NB4 (cell line): ENCODE measurements around the gene KLHDC3.
A peak's percentile ranks its signal among the peaks of the same experiment; 100 is the strongest.

Experiments
- DNase-seq: peaks from one replicate; pipeline ENCODE4 v3.0.0; 2010; ENCODE audit warnings: low read depth
- H3K4me3 ChIP-seq: one replicate; pipeline ENCODE4 v1.5.1; 2011; ENCODE audit warnings: mild to moderate bottlenecking, low read depth, low read length, moderate library complexity
- MYC ChIP-seq: IDR thresholded peaks from 2 replicates; pipeline ENCODE4 v1.6.1; 2011; ENCODE audit warnings: low read depth, low read length
- POLR2A ChIP-seq: IDR thresholded peaks from 2 replicates; pipeline ENCODE4 v1.6.1; 2011; ENCODE audit warnings: mild to moderate bottlenecking; ENCODE audit not compliant: insufficient read length; ENCODE audit errors: extremely low read depth
- TF ChIP-seq, protein P1 (sequence below): IDR thresholded peaks from 2 replicates; pipeline ENCODE4 v1.6.1; 2011; ENCODE audit warnings: low read depth, low read length
- TF ChIP-seq, protein P2 (sequence below): IDR thresholded peaks from one replicate; pipeline ENCODE4 v1.5.1; 2012; ENCODE audit warnings: low read depth, low read length

The KLHDC3 gene

DNA sequence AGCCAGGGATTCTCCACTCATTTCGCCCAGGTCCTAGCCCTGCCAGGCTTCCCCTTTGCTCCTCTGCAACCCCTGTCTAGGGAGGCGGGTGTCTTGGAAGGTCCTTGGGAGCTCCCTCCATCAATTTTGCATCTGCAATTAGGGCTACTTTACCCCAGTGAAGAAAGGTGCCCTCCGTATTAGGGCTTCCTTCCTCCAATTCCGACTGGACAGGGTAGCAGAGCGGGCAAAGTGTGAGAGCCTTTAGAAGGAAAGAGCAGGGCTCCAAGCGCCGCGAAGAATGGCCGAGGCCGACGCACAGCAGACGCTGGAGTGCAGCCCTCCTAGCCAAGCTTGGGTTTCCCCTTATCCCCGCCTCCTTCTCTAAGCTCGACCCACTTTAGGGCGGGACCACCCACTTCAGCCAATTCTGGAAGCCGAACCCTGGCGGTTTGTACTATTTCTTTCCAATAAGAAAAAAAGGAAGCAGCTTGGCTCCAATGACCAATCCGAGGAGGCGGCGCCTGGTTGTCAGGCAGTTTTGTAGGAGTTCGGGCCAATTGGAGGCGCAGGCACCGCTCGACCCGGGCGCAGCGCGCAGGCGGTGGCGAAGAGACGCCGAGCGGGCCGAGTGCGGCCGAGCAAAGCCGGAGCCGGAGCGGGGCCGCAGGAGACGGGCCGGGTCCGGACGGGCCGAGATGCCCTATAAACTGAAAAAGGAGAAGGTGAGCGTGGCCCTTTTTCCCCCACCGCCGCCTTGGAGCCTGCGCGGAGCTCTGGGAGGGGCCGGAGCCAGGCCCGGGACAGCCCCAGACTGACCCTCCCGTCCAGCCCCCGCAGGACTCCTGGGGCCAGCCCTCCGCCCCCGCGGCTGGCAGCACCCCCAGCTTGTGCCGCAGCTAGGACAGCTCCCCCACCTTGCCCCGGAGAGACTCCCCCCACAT lies 29.8 kb upstream of the KLHDC3 start, which contains the start of gene PPP2R5D:
Gene PPP2R5D (plus strand): TSS at position 570 of the 923 bp plus-strand sequence. CDS start 108 bp downstream, at position 678.
- H3K4me3 ChIP-seq: peak within 1 kb of the TSS; percentile 72
- TF ChIP-seq POLR2A (peak; percentile 93), MYC (peak; percentile 20; the same call in 1 of the 2 replicates)
- TF ChIP-seq, protein P1, sequence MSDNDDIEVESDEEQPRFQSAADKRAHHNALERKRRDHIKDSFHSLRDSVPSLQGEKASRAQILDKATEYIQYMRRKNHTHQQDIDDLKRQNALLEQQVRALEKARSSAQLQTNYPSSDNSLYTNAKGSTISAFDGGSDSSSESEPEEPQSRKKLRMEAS: no peak
- TF ChIP-seq, protein P2, sequence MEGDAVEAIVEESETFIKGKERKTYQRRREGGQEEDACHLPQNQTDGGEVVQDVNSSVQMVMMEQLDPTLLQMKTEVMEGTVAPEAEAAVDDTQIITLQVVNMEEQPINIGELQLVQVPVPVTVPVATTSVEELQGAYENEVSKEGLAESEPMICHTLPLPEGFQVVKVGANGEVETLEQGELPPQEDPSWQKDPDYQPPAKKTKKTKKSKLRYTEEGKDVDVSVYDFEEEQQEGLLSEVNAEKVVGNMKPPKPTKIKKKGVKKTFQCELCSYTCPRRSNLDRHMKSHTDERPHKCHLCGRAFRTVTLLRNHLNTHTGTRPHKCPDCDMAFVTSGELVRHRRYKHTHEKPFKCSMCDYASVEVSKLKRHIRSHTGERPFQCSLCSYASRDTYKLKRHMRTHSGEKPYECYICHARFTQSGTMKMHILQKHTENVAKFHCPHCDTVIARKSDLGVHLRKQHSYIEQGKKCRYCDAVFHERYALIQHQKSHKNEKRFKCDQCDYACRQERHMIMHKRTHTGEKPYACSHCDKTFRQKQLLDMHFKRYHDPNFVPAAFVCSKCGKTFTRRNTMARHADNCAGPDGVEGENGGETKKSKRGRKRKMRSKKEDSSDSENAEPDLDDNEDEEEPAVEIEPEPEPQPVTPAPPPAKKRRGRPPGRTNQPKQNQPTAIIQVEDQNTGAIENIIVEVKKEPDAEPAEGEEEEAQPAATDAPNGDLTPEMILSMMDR: no peak
- DNase-seq: peak; percentile 99

DNA sequence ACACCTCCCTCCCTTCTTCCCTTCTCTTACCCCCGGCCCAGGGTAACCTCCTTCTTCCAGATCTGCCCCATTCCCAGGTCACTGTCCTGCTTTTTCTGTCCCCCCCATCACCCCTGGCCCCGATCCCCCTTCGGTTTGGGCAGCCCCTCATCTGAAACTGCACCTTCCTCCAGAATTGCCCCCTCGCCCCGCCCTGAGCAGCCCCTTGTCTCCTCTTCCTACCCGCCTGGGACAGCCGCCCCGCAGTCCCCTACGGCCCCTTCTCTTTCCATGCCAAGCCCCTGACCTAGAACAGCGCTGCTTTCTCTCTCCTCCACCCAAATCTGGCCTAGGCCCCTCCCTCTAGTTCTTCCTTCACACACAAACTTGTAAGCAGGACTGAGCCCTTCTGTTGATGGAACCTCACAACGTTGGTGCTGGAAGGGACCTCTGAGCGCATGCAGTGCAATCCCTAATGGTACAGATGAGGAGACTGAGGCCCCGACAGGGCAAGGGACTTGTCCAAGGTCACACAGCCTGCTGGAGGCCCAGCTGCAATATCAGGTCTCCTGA lies 29.0 kb upstream of the KLHDC3 start:
- peak overlapping the region; percentile 61 for H3K4me3 ChIP-seq
- TF ChIP-seq POLR2A: no peak
- TF ChIP-seq MYC: no peak
- TF ChIP-seq, protein P1: no peak
- TF ChIP-seq, protein P2: no peak
- DNase-seq: peak; percentile 52

DNA sequence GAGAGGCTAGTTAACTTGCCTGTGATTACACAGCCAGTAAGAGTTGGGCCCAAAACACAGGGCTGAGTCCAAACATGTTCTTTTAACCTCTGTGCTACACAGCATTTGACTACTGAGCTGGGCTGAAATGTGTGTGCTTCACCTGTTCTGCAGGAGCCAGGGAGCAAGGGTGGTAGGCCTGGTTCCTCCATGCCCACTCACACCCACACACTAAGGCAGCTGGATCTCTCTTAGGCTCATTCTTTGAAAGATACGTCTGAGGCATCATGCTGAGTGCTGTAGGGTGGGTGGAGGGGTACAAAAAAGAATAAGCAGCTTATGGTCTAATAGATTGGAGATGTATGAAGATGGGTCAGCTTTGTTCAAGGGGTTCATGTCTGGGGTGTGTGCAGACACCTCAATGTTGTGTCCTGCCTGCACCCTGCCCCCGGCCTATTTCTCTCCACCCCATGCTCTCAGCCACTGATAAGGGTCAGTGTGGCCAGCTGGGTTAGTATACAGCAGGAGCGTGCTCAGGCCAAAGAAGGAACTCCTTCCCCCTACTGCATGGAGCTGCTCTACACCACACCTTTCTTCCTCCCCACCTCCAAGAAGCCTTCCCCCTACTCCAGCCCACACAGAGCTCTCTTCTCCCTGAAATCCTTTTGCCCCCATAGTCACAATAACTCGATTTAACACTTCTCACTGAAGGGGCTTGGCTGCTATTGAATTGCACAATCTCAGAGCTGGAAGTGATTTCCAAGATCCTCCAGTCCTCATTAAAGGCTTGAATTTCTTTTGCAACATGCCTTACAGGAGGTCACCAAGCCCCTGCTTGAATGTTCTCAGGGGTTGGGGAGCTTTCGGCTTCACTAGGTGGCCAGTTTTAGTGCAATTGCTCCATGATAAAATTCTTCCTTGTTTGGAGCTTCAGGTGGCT lies 26.3 kb upstream of the KLHDC3 start:
- no peak for DNase-seq
- H3K4me3 ChIP-seq: no peak overlapping the region
- TF ChIP-seq, protein P2: no peak
- TF ChIP-seq, protein P1: no peak
- TF ChIP-seq POLR2A (no peak), MYC (no peak)

DNA sequence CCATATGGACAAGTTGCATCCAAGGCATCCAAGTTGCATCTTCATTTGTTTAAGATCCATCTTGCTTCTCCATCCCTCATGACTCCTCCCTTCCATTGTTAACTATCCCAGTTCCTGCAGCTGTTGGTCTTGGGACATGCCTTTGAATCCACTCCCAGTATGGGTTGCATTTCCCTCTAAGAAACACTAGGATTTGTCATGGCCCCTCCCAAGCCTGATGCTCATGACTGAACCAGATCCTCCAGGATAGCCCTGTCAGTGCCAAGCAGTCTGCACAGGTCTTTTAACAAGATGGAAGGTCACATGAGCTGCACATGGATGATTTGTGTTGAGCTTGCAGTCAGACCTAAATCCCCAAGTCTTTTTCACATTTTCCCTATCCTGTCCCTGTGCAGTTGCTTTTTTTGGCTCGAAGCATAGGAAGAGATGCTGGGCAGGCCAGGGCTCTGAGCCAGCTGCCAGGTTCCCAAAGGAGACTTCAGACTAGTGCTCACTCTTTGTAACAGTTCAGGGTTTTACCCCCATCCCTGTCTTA lies 25.5 kb upstream of the KLHDC3 start:
- no peak for DNase-seq
- TF ChIP-seq, protein P1: no peak
- TF ChIP-seq MYC (no peak), POLR2A (no peak)
- TF ChIP-seq, protein P2: no peak
- no peak overlapping the region for H3K4me3 ChIP-seq

DNA sequence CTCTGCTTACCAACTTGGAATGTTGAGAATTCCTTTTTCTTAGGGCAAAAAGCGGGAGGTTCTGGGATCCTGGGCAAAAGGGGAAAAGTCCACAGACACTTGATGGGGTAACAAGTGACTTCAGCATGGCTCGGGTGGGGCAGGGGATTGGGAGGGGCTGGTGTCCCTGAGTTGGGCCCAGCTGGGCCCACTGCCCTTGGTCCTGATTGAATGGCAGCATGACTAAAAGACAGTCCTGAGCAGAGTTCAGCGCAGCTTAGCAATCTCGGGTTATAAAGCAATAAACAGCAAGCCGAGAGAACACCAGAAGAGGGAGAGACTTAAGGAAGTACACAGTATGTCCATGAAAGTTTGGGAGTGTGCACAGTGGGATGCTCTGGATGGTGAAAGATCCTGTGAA lies 24.1 kb upstream of the KLHDC3 start:
- H3K4me3 ChIP-seq: no peak overlapping the region
- DNase-seq: no peak
- TF ChIP-seq POLR2A (no peak), MYC (no peak)
- TF ChIP-seq, protein P2: no peak
- TF ChIP-seq, protein P1: no peak
